Measurements from ENCODE around the gene NPS. TPM values are rescaled to one million over a fixed set of nuclear protein-coding genes. Genes with fewer than 3 reads are reported as not detected.

Gene NPS
- not detected in 3 replicates for total RNA-seq
- long read RNA-seq, result 0 reads

- peaks cover 6% of the 10 kb centered on the region for H3K27me3 Mint-ChIP-seq (ENCODE audit: low read depth)
- no peak within 1 kb of the TSS for H3K4me3 Mint-ChIP-seq (ENCODE audit: unreplicated experiment)
- peaks cover 3% of the 10 kb centered on the region for H3K36me3 Mint-ChIP-seq (ENCODE audit: low read depth)
- H3K9me3 Mint-ChIP-seq (ENCODE audit: low read depth), result peaks cover 24% of the 10 kb centered on the region
- peaks cover 13% of the 10 kb centered on the region for H3K4me1 Mint-ChIP-seq (ENCODE audit: low read depth)
- no peak within 1 kb of the TSS for H3K27ac Mint-ChIP-seq (ENCODE audit: unreplicated experiment)
- no peak for DNase-seq (ENCODE audit: low spot score)
- TF ChIP-seq CTCF (IDR thresholded peaks at IDR 0.05), result no peak
Measured at GRCh38 chr10:127549009-127549408, at the start of gene NPS. TSS of gene NPS (plus strand) at chr10:127549309. CDS start at chr10:127549369, 60 bp downstream.

GRCh38 chr10:127500127-127500526 lies 49.0 kb upstream of the NPS start:
- Mint-ChIP-seq H3K4me1 (ENCODE audit: low read depth) (no peaks in the 10 kb centered on the region), H3K4me3 (ENCODE audit: unreplicated experiment) (no peak overlapping the region), H3K27me3 (ENCODE audit: low read depth) (peaks cover 21% of the 10 kb centered on the region), H3K27ac (ENCODE audit: unreplicated experiment) (no peak overlapping the region), H3K36me3 (ENCODE audit: low read depth) (no peaks in the 10 kb centered on the region), H3K9me3 (ENCODE audit: low read depth) (no peaks in the 10 kb centered on the region)
- no peak for TF ChIP-seq CTCF (IDR thresholded peaks at IDR 0.05)
- no peak for DNase-seq (ENCODE audit: low spot score)

DNA sequence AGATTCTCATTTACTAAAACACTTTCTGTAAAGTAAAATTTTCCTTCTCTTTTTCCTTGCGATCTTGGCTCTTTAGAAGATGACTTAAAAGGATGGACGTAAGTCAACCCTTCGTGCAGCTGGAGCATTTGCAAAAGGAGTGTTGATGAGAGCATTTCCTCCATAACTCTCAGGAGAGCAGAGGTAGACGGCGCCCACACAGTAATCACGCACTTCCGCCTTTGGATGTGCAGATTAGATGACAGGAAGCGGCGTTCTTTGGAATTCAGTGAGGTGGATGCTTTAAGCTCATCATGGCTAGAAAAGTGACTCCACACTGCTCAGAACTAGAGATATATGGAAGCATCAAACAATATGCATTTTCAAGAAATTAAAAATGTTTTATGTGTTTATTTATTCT lies 43.0 kb upstream of the NPS start:
- H3K4me1 Mint-ChIP-seq (ENCODE audit: low read depth), result no peaks in the 10 kb centered on the region
- H3K9me3 Mint-ChIP-seq (ENCODE audit: low read depth), result no peaks in the 10 kb centered on the region
- no peak for TF ChIP-seq CTCF (IDR thresholded peaks at IDR 0.05)
- H3K4me3 Mint-ChIP-seq (ENCODE audit: unreplicated experiment), result no peak overlapping the region
- H3K27ac Mint-ChIP-seq (ENCODE audit: unreplicated experiment), result no peak overlapping the region
- DNase-seq (ENCODE audit: low spot score), result no peak
- H3K36me3 Mint-ChIP-seq (ENCODE audit: low read depth), result no peaks in the 10 kb centered on the region
- peaks cover 13% of the 10 kb centered on the region for H3K27me3 Mint-ChIP-seq (ENCODE audit: low read depth)

- no peak for TF ChIP-seq CTCF (IDR thresholded peaks at IDR 0.05)
- Mint-ChIP-seq H3K27me3 (ENCODE audit: low read depth) (peaks cover 4% of the 10 kb centered on the region), H3K9me3 (ENCODE audit: low read depth) (peaks cover 13% of the 10 kb centered on the region), H3K36me3 (ENCODE audit: low read depth) (no peaks in the 10 kb centered on the region), H3K27ac (ENCODE audit: unreplicated experiment) (no peak overlapping the region), H3K4me1 (ENCODE audit: low read depth) (peaks cover 7% of the 10 kb centered on the region), H3K4me3 (ENCODE audit: unreplicated experiment) (no peak overlapping the region)
- DNase-seq (ENCODE audit: low spot score), result no peak
Measured at GRCh38 chr10:127522298-127522697, 26.8 kb upstream of the NPS start.

- Mint-ChIP-seq H3K27ac (ENCODE audit: unreplicated experiment) (no peak overlapping the region), H3K4me1 (ENCODE audit: low read depth) (peaks cover 7% of the 10 kb centered on the region), H3K4me3 (ENCODE audit: unreplicated experiment) (no peak overlapping the region), H3K36me3 (ENCODE audit: low read depth) (no peaks in the 10 kb centered on the region), H3K9me3 (ENCODE audit: low read depth) (peaks cover 15% of the 10 kb centered on the region), H3K27me3 (ENCODE audit: low read depth) (peaks cover 2% of the 10 kb centered on the region)
- TF ChIP-seq CTCF (IDR thresholded peaks at IDR 0.05), result no peak
- no peak for DNase-seq (ENCODE audit: low spot score)
Measured at GRCh38 chr10:127523476-127523875, 25.6 kb upstream of the NPS start.
